Smooth muscle cell of the pulmonary artery (primary cell): ENCODE results near the gene MMP20. TPM values are rescaled to one million over a fixed set of nuclear protein-coding genes. Genes with fewer than 3 reads are reported as not detected.

Source experiments
- total RNA-seq: library from RNA; depleted of rRNA; stranded (reverse); fragments of >200 nt; gene quantifications from 2 replicates; pipeline ENCODE4 v1.2.3, GENCODE V29; 2014

MMP20 gene
- not detected in 2 replicates for total RNA-seq

GRCh38 chr11:102625177-102625576, at the start of gene MMP20:
Gene MMP20, minus strand, starts transcription at chr11:102625332. Its CDS starts 13 bp downstream, at chr11:102625319.

GRCh38 chr11:102530558-102530957, 94.6 kb downstream of the MMP20 start, which contains the start of gene MMP7:
Gene MMP7, minus strand, starts transcription at chr11:102530747. Its CDS starts 47 bp downstream, at chr11:102530700.

Other genes with a start within 250 kb of the MMP20 start
- gene TMEM123, start 172.6 kb downstream of the MMP20 start, total RNA-seq: 99.6 and 112 TPM in 2 replicates
- gene MMP7, start 94.6 kb downstream of the MMP20 start, total RNA-seq: not detected in 2 replicates
- gene MMP27, start 80.4 kb upstream of the MMP20 start, total RNA-seq: not detected in 2 replicates
- gene MMP8, start 99.6 kb upstream of the MMP20 start, total RNA-seq: 0.07 TPM in 2 replicates
- gene MMP10, start 155.3 kb upstream of the MMP20 start, total RNA-seq: 3.8 and 5.1 TPM in 2 replicates
- 746 and 915 TPM in 2 replicates for gene MMP1, start 172.8 kb upstream of the MMP20 start, total RNA-seq
- 0.40 TPM in 1 of 2 replicates, not detected in the other for gene MMP3, start 218.3 kb upstream of the MMP20 start, total RNA-seq
- gene MMP12, start 249.7 kb upstream of the MMP20 start, total RNA-seq: 0.07 and 0.17 TPM in 2 replicates